ENCODE measurements around the gene CALML3. TPM values are rescaled to one million over a fixed set of nuclear protein-coding genes. Genes with fewer than 3 reads are reported as not detected.

The CALML3 gene
- total RNA-seq, 1 donor from 2014 or later, result not detected

- TF ChIP-seq, protein P1, sequence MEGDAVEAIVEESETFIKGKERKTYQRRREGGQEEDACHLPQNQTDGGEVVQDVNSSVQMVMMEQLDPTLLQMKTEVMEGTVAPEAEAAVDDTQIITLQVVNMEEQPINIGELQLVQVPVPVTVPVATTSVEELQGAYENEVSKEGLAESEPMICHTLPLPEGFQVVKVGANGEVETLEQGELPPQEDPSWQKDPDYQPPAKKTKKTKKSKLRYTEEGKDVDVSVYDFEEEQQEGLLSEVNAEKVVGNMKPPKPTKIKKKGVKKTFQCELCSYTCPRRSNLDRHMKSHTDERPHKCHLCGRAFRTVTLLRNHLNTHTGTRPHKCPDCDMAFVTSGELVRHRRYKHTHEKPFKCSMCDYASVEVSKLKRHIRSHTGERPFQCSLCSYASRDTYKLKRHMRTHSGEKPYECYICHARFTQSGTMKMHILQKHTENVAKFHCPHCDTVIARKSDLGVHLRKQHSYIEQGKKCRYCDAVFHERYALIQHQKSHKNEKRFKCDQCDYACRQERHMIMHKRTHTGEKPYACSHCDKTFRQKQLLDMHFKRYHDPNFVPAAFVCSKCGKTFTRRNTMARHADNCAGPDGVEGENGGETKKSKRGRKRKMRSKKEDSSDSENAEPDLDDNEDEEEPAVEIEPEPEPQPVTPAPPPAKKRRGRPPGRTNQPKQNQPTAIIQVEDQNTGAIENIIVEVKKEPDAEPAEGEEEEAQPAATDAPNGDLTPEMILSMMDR (IDR thresholded peaks at IDR 0.05; ENCODE audit: borderline replicate concordance), result no peak
- Histone ChIP-seq H3K4me1 (no peaks in the 10 kb centered on the region), H3K27ac (replicated peaks) (no peak overlapping the region), H3K4me3 (no peak overlapping the region), H3K9me3 (replicated peaks) (peaks cover 7% of the 10 kb centered on the region), H3K36me3 (no peaks in the 10 kb centered on the region), H3K27me3 (ENCODE audit: low read depth) (no peaks in the 10 kb centered on the region)
- intact Hi-C loops (cut with micrococcal nuclease), result no loop called here
- no peak for DNase-seq
Observed at GRCh38 chr10:5519054-5519453, 5.7 kb upstream of the CALML3 start.

- no peak for DNase-seq
- intact Hi-C loops (cut with micrococcal nuclease), result no loop called here
- TF ChIP-seq, protein P1 (IDR thresholded peaks at IDR 0.05; ENCODE audit: borderline replicate concordance), result no peak
Observed at GRCh38 chr10:5522913-5523560, 1.7 kb upstream of the CALML3 start.

DNA sequence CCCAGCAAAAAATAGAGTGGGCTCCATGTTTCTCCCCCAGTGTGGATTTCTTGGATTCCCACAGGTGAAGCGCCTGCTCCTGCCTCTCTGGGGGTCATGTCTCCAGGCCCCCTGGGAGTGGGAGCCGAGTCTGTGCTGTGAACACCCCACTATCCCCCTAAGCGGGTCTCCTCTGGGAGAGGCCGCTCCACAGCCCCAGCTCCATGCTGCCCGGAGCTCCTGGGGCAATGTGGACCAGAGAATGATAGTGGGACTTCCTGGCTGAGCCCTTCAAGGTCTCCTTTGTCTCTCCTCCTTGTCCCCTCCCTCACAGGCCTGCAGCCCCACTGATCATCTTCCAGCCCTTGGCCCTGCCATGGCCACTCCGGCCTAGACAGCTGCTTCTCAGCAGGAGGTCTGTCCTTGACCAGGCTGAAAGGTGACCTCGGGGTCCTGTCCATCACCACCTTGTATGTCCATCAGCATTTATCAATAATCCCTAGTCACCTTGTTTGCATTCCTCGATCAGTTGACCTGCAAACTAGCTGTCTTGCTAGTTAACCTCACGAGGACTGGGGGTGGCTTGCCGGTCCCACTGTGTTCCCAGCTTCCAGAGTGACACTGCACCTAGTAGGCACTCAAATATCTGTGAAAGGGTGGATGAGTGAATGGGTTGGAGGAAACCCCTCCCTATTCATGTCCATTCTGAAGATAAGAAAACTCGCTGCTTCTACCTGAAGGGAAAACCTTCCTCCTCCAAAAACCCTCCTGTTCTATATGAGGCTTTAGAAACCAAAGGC is 776 bp upstream of the CALML3 start:
- H3K27ac ChIP-seq (replicated peaks), result no peak overlapping the region
- no peaks in the 10 kb centered on the region for H3K36me3 ChIP-seq
- no peak for DNase-seq
- H3K4me1 ChIP-seq, result no peaks in the 10 kb centered on the region
- no peak overlapping the region for H3K4me3 ChIP-seq
- peaks cover 3% of the 10 kb centered on the region for H3K9me3 ChIP-seq (replicated peaks)
- intact Hi-C loops (cut with micrococcal nuclease), result no loop called here
- H3K27me3 ChIP-seq (ENCODE audit: low read depth), result no peaks in the 10 kb centered on the region
- TF ChIP-seq, protein P1 (IDR thresholded peaks at IDR 0.05; ENCODE audit: borderline replicate concordance), result no peak

More at GRCh38 chr10:5522913-5523560, 1.7 kb upstream of the CALML3 start:
- Histone ChIP-seq H3K36me3 (no peaks in the 10 kb centered on the region), H3K4me1 (no peaks in the 10 kb centered on the region), H3K27me3 (ENCODE audit: low read depth) (no peaks in the 10 kb centered on the region), H3K27ac (replicated peaks) (no peak overlapping the region), H3K4me3 (no peak overlapping the region), H3K9me3 (replicated peaks) (peaks cover 7% of the 10 kb centered on the region)

GRCh38 chr10:5525561-5526341 is 990 bp downstream of the CALML3 start:
- Histone ChIP-seq H3K4me3 (no peak overlapping the region), H3K27ac (replicated peaks) (no peak overlapping the region), H3K4me1 (no peaks in the 10 kb centered on the region), H3K27me3 (ENCODE audit: low read depth) (no peaks in the 10 kb centered on the region), H3K9me3 (replicated peaks) (no peaks in the 10 kb centered on the region), H3K36me3 (no peaks in the 10 kb centered on the region)
- DNase-seq, result no peak
- intact Hi-C loops (cut with micrococcal nuclease), result no loop called here
- TF ChIP-seq, protein P1 (IDR thresholded peaks at IDR 0.05; ENCODE audit: borderline replicate concordance), result no peak

DNA sequence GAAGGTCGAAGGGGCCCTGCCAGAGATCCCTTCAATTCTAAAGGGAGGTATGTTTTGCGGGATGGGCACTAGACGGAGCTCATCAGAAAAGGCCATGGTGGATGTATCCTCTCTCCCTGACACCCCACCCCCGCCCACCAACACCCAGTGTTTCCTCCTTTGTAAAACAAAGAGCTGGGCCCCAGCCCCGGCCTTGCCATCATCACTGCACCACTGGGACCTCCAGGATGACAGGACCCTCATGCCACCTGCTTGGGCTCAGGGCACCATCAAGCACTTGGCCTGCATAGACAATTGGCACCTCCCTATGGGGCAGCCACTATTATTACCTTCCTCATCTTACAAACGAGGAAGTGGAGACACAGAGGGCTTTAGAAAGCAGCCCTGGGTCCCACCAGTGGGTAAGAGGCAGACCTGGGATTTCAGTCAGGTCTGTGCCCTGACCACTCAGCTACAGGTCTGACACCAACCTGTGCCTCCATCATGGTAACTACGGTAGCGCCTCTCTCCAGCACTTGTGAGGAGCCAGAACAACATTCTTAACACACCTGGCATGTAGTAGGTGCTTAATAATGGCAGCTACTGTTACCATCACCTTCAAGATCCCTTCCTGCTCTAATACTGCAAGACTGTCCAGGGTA is 2.0 kb downstream of the CALML3 start:
- intact Hi-C loops (cut with micrococcal nuclease), result no loop called here
- no peak overlapping the region for H3K27ac ChIP-seq (replicated peaks)

More for the DNA sequence above, 2.0 kb downstream of the CALML3 start:
- Histone ChIP-seq H3K4me3 (no peak overlapping the region), H3K36me3 (no peaks in the 10 kb centered on the region), H3K4me1 (no peaks in the 10 kb centered on the region), H3K9me3 (replicated peaks) (no peaks in the 10 kb centered on the region), H3K27me3 (ENCODE audit: low read depth) (no peaks in the 10 kb centered on the region)
- DNase-seq, result no peak
- TF ChIP-seq, protein P1 (IDR thresholded peaks at IDR 0.05; ENCODE audit: borderline replicate concordance), result no peak

Data from left ventricle myocardium inferior (tissue), 1 donor.